HepG2 (cell line): ENCODE data around the gene CPT1B. TPM values are rescaled to one million over a fixed set of nuclear protein-coding genes. Genes with fewer than 3 reads are reported as not detected.

Source experiments
- FOXP4 ChIP-seq: sonication (generic); formaldehyde crosslinking; IDR thresholded peaks from 2 replicates; pipeline ENCODE4 v1.4.0; 2020; ENCODE audit warnings: missing genetic modification reagents
- GPN1 ChIP-seq: sonication (generic); formaldehyde crosslinking; IDR thresholded peaks from 2 replicates; pipeline ENCODE4 v1.5.1; 2020; ENCODE audit warnings: missing genetic modification reagents, borderline replicate concordance
- HDAC6 ChIP-seq: fragments of 200-600 bp; sonication (generic); IDR thresholded peaks from 2 replicates; pipeline ENCODE4 v1.7.0; 2017; ENCODE audit warnings: mild to moderate bottlenecking, antibody characterized with exemption, low read length, low read depth
- PHF21A ChIP-seq: sonication (generic); formaldehyde crosslinking; IDR thresholded peaks from 2 replicates; pipeline ENCODE4 v1.5.0; 2020; ENCODE audit warnings: mild to moderate bottlenecking, missing genetic modification reagents
- SALL2 ChIP-seq: sonication (generic); formaldehyde crosslinking; IDR thresholded peaks from 2 replicates; pipeline ENCODE4 v1.8.1; 2023; ENCODE audit warnings: mild to moderate bottlenecking, missing genetic modification reagents, inconsistent platforms
- SATB2 ChIP-seq: sonication (generic); formaldehyde crosslinking; IDR thresholded peaks from 2 replicates; pipeline ENCODE4 v1.5.0; 2020; ENCODE audit warnings: missing genetic modification reagents
- SIX4 ChIP-seq: sonication (generic); formaldehyde crosslinking; IDR thresholded peaks from 2 replicates; pipeline ENCODE4 v1.4.0; 2020; ENCODE audit warnings: missing genetic modification reagents
- SP1 ChIP-seq, 2 experiments: fragments of 450-650 bp in 1 of 2; sonication (generic) in 1 of 2; formaldehyde crosslinking in 1 of 2; IDR thresholded peaks; 2 replicates each; pipeline versions ENCODE4 v1.4.0 to v1.6.1; 2016 to 2020; ENCODE audit warnings: missing genetic modification reagents in 1 of 2
- STAT6 ChIP-seq: sonication (generic); formaldehyde crosslinking; IDR thresholded peaks from 2 replicates; pipeline ENCODE4 v1.4.0; 2020; ENCODE audit warnings: missing genetic modification reagents, mild to moderate bottlenecking, borderline replicate concordance
- TFDP2 ChIP-seq: sonication (generic); formaldehyde crosslinking; IDR thresholded peaks from 2 replicates; pipeline ENCODE4 v1.4.0; 2020; ENCODE audit warnings: missing genetic modification reagents
- ZNF460 ChIP-seq: sonication (generic); formaldehyde crosslinking; IDR thresholded peaks from 2 replicates; pipeline ENCODE4 v1.5.1; 2020; ENCODE audit warnings: missing genetic modification reagents, mild to moderate bottlenecking, borderline replicate concordance
- ZNF556 ChIP-seq: sonication (generic); formaldehyde crosslinking; IDR thresholded peaks from 2 replicates; pipeline ENCODE4 v1.4.0; 2020; ENCODE audit warnings: mild to moderate bottlenecking, missing genetic modification reagents, borderline replicate concordance
- ZNF646 ChIP-seq: sonication (generic); formaldehyde crosslinking; IDR thresholded peaks from 2 replicates; pipeline ENCODE4 v1.9.0; 2021; ENCODE audit warnings: mild to moderate bottlenecking, missing genetic modification reagents
- ZNF781 ChIP-seq: sonication (generic); formaldehyde crosslinking; IDR thresholded peaks from 2 replicates; pipeline ENCODE4 v1.5.1; 2020; ENCODE audit warnings: borderline replicate concordance, mild to moderate bottlenecking, missing genetic modification reagents; ENCODE audit errors: not compliant biosample characterization
- ZNF841 ChIP-seq: sonication (generic); formaldehyde crosslinking; IDR thresholded peaks from 2 replicates; pipeline ENCODE4 v1.8.1; 2023; ENCODE audit warnings: missing genetic modification reagents, borderline replicate concordance
- polyA plus RNA-seq, 8 experiments: library from polyadenylated mRNA; depleted of rRNA in 3 of 8; stranded (reverse) in 7 of 8; unstranded in 1 of 8; fragments of >200 nt; fragmentation: Illumina TruSeq in 4 of 8; extraction: Trizol in 4 of 8; gene quantifications; 2 replicates each; pipeline versions ENCODE4 v1.2.1 to v1.2.3, GENCODE V29; 2011 to 2016; ENCODE audit warnings: low read depth in 4 of 8, missing spikeins in 1 of 8, mixed read lengths in 1 of 8; ENCODE audit not compliant: insufficient read depth in 1 of 8
- total RNA-seq, 5 experiments: library from RNA; depleted of rRNA; stranded (reverse); fragments of >200 nt; fragmentation: Illumina TruSeq; extraction: Trizol; gene quantifications; 2 replicates each; pipeline ENCODE4 v1.2.3, GENCODE V29; 2016; ENCODE audit warnings: low read depth in 1 of 5

The CPT1B gene
- total and polyA plus RNA-seq, 2 of the 13 experiments (the other 11 are each of a cell fraction or from before 2014, with no cell fraction given): 9.2 to 19.5 TPM

GRCh38 chr22:50529897-50530579 lies 48.2 kb downstream of the CPT1B start, which contains the start of gene TYMP (continued):
- TF ChIP-seq ZNF646 (CRISPR knock-in tag): no peak
- TF ChIP-seq HDAC6: no peak
- peak; percentile 89 for TF ChIP-seq TFDP2 (CRISPR knock-in tag)
- TF ChIP-seq FOXP4 (CRISPR knock-in tag): 0 out of 2 replicates have a peak, but pooled peaks have one; percentile 39
- no peak for TF ChIP-seq ZNF841 (CRISPR knock-in tag)
- TF ChIP-seq PHF21A (CRISPR knock-in tag): no peak; the same call in 1 of the 2 replicates
- no peak for TF ChIP-seq GPN1
- TF ChIP-seq SIX4: peak; percentile 46; the same call in 1 of the 2 replicates
- TF ChIP-seq ZNF556 (CRISPR knock-in tag): peak; percentile 5; the same call in 1 of the 2 replicates
- no peak for TF ChIP-seq ZNF460 (CRISPR knock-in tag)
- peak; percentile 63 for TF ChIP-seq SALL2 (CRISPR knock-in tag)
- TF ChIP-seq STAT6: no peak
- no peak for TF ChIP-seq SATB2
- TF ChIP-seq SP1 (IDR thresholded peaks at IDR 0.05): no peak
- TF ChIP-seq SP1 (CRISPR knock-in tag; IDR thresholded peaks at IDR 0.05): peak; percentile 55; the same call in 1 of the 2 replicates
- peak; percentile 52 for TF ChIP-seq ZNF781 (CRISPR knock-in tag)
